NOMO-1 (cell line): ENCODE measurements around the gene GPATCH3.
A peak's percentile ranks its signal among the peaks of the same experiment; 100 is the strongest.
"Not testable (repeated sequence)": the region's sequence is repeated elsewhere in the genome, so short reads cannot be mapped to it uniquely, and the experiment has no call there.

Experiments
- DNase-seq, 2 experiments: peaks; one replicate each; lab custom pipeline; 2025; ENCODE audit not compliant: unreplicated experiment in 2 of 2; lab: John Stamatoyannopoulos, UW

Gene GPATCH3

GRCh38 chr1:26913754-26914619 lies 13.7 kb upstream of the GPATCH3 start, which contains the start of gene NR0B2:
Gene NR0B2, minus strand, starts transcription at chr1:26913975. Its CDS starts 35 bp downstream, at chr1:26913940.
- DNase-seq = no peak

- DNase-seq = no peak
These were observed 13.1 kb upstream of the GPATCH3 start for GRCh38 chr1:26913389-26913753.

DNA sequence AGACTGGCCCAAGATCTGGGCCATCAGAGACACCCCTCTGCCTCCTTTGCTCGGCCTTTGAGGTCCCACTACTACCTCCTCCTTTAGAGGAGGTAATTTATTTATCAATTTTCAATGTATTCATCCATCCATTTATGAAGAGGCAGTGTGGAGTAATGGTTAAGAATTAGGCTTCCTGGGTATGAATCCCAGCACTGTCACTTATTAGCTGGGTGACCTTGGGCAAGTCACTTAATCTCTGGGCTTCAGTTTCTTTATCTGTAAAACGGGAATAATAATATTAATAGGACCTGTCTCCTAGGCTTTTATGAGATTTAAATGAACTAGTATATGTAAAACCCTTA lies 11.9 kb upstream of the GPATCH3 start:
- DNase-seq = no peak

DNA sequence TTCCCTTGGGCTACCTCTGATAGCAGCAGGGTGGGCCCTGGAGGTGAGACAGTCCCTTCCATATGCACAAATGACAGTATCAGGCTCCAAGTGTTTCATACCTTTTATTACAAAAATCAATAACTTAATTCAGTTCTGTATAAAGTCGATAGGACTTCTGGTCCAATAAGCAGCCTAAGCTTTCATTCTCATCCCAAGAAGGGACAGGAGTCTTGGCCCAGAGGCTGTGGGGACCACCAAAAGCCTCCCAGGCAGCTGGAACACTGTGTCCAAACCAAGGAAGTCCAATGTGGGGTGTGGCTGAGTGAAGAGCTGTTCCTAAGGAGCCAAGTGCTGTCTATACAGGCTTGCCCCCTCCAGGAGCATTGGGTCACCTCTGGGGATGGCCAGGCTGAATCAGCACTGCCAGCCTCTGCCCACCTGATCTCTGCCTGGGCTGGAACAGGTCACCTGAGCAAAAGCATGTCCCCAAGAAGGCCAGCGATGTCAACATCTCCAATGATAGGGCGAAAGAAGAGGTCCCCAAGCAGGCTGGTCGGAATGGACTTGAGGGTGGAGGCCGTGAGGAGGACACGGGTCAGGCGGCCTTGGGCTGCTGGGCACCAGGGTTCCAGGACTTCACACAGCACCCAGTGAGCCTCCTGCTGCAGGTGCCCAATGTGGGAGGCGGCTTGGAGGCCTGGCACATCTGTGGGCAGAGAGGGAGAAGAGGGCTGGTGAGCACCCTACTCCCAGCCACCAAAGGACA lies 11.3 kb upstream of the GPATCH3 start:
- DNase-seq = no peak

- no peak for DNase-seq
These were observed 10.3 kb upstream of the GPATCH3 start for GRCh38 chr1:26910343-26911160.

GRCh38 chr1:26909951-26910342 lies 9.7 kb upstream of the GPATCH3 start:
- no peak for DNase-seq

DNA sequence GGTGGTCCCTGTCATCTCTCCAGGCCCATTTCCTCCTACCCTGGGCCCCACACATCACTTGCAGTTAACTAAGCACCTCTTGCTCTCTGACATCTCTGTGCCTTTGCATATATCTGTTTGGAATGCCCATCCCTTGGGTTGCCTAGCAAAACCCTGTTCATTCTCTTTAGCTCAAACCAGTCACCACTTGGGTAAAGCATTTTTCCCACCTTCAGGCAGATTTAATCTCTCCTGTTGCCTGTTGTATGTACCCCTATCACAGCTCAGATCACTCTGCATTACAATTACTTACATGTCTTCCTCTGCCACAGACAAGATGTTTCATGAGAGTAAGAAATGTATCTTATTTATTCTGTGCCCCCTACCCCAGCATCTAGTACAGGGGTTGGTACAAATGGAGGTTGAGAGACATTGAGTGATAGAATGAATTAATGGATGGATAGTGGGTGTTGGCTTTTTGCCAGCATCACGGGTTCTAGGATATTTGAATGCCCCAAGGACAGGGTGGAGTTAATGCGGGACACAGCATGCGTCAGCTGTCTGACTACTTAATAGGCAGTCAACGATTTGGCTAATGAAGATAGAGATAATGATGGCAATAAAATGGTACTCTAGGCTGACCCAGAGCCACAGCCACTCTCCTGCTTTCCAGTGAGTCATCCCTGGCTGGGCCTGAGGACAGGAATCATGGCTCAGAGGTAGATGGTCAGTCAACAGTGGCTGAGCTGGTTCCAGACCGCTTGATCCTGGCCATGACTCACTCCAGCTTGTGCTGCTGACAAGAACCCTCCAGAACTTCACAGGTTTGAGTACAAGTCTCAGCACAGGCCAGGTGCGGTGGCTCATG lies 7.0 kb upstream of the GPATCH3 start:
- no peak for DNase-seq

GRCh38 chr1:26900815-26901511 lies 696 bp upstream of the GPATCH3 start:
- peak; percentile 8 to 44 for DNase-seq

DNA sequence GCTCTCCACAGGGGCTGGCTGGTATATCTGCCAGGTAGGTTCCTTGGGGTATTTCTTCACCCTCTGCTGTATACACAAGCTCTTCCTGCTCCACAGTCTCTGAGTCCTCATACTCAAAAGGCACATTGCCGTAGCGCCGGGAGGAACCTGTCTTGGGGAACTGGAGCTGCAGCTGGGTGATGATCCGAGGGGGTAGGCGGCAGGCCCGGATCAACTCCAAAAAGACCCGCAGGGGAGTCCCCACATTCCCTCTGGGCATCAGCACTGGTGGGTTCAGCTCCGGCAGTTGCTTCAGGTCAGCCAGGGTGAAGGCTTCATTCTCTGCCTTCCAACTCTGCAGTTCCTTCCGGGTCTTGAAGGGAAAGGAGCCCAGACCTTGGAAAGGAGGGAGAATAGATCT lies 2.9 kb downstream of the GPATCH3 start:
- no peak for DNase-seq

DNA sequence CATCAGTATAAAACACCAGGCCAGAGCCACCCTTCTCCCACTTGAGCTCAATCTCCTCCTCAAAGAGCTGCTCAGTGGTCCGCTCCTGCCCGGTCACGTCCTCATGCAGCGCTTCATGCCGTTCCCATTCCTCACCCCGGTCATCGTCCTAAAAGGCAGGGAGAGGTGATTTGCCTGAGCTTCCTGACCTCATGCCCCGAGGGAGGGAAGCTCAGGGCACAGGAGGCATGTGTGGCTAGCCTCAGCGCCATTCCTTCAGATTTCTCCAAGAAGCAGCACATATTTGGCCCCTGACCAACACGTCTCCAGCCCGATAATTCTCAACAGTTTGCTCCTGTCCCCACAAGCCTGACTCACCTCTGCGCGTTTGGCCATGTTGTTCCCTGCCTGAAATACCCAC lies 6.0 kb downstream of the GPATCH3 start:
- DNase-seq = no peak

DNA sequence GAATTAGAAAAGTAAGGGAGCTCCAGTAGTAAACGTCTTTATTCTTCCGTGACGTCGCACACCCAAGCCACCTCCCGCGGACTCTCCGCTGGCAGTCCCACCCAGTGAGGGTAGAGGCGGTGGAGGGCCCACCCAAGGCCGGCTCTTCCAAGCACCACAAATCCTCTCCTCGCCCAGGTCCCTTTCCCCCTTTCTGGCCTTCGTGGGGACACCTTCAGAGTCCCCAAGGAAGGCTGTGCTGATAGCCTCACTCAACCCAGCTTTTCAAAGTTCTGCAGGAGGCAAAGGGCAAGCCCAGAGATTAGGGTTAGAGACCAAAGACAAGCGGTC lies 9.8 kb downstream of the GPATCH3 start:
- DNase-seq = no peak

DNA sequence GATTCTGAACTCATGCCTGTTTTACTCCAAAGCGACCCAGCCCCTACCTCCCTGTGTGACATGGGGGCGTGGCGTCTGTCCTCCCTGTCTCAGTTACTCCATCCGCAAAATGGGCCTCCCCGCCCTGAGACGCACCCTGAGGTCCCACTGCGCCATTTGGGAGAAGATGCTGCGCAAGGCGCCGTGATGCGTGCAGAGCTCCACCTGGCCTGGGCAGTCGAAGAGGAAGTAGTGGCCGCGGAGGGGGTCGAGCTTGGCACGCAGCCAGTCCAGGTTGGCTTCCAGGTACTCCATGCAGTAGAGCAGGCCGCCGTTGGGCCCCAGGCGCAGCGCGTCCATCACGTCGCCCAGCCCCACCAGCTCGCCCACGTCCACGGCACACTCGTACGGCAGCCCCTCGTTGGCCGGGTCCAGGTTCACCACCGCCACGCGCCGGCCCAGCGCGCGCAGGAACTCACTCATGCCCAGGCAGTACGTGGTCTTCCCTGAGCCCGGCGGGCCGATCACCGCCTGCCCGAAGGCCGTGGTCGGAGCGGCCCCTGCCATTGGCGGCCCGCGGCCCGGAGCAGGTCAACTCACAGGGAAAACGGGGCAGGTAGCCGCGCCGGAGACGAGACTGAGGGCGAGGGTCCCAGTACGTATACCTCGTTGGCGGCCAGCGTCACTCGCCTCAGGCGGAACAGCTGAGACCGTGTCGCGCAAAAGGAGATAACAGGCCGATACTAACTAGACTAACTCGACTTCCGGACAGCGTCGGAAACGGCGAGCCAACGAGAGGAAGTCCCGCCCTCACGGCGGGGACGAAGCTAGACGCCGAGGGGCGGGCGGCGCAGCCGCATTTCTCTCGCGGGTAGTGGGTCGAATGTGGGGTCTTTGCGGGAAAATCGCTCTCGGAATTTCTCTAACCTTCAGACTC lies 10.5 kb downstream of the GPATCH3 start, which contains the start of gene GPN2:
GPN2 (minus strand) TSS at position 733 of the 916 bp plus-strand sequence; CDS start at position 546, 187 bp downstream.
- peak; percentile 75 to 85 for DNase-seq

DNA sequence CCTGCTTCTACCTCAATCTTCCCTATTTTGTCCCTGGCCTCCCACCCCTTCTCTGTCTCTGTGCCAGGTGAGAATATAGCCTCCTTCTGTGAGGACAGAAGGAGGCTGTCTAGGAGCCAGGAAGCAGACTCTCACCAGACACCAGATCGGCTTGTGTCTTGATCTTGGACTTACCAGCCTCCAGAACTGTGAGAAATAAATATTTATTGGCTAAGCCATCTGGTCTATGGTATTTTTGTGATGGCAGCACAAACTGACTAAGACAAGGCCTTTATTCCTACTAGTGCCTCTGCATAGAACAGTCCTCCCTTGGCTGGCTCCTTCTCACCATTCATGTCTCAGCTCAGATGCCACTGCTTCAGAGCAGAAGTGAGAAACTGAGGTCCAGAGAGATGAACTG lies 12.0 kb downstream of the GPATCH3 start:
- no peak for DNase-seq

GRCh38 chr1:26887125-26887524 lies 13.1 kb downstream of the GPATCH3 start:
- peak in 1 of 2 experiments; percentile 9 for DNase-seq

DNA sequence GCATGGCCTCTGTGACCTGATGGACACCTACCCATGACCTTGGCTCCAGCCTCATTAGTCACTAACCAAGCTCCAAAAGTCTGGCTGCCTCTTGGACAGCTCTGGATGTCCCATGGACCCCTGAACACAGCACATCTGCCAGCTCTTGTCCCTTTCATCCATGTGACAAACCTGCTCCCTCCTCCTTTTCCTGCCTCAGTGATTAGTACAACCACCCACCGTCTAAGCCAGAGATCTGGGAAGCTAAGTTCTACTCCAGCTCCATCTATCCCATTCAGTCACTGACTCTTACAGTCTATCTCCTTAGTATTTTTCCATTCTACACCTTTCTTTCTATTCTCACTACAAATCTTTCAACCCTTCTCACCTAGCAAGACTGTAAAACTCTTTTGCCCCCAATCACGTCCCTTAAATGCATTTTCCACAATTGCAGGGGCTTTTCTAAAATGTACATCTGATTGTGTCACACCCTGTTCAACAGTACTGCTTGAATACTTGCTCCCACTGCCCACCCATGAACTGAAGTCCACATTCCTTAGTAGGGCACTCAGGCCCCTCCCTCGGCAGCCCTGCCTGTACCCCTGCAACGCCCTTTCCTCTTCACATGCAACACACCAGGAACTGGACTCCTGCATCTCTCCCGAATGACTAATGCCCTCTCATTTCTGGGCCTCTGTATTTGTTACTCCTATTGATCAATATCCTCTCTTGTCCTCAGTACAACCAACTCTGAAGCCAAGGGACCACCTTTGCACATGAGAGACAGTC lies 17.4 kb downstream of the GPATCH3 start:
- DNase-seq = no peak

DNA sequence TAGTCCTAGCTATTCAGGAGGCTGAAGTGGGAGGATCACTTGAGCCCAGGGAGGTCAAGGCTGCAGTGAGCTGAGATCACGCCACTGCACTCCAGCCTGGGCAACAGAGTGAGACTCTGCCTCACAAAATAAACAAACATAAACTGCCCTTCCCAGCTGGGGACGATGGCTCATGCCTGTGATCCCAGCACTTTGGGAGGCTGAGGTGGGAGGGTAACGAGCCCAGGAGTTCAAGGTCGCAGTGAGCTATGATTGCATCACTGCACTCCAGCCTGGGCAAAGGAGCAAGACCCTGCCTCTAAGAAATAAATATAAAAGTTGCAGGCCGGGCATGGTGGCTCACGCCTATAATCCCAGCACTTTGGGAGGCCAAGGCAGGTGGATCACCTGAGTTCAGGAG lies 18.7 kb downstream of the GPATCH3 start:
- DNase-seq = not testable (repeated sequence)

DNA sequence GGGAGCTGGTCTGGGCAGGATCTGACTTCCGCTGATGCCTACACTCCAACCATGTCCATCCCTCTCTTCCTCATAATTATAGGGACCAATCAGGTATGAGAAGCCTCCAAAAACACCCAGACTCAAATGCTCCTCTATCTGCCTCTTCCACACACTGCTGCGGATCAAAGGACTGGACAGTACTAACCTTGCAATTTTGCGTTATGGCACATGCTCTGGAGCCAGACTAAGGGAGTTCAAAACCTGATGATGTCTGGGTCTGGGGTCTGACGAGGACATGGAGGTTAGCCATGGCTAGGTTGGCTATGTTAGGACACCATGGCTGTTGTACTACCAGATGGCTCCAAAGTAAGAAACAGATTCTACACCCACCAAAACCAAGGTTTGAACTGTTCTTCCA lies 20.5 kb downstream of the GPATCH3 start:
- DNase-seq = no peak

DNA sequence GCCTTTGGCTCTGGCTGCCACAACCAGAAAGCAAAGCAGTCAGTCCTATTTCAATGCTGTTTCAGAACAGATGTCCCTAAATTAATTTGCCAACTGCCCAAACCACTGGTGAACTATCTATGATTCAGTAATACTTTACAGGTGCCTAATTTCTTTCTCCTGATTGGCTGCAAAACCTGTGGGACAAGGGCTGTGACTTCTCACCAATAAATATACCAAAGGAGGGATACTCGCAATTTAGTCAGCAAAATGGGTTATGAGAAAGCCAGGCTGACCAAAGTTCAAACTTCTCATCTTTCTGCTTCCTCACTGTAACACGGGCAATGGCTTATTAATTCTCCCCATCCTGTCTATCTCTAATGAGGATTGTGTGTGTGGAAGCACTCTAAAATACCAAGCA lies 22.9 kb downstream of the GPATCH3 start:
- no peak for DNase-seq
